ENCODE data around the gene TJP2. TPM values are rescaled to one million over a fixed set of nuclear protein-coding genes. Genes with fewer than 3 reads are reported as not detected.

TJP2 gene
- total RNA-seq, 2 donors from 2014 or later = 207 to 226 TPM

DNA sequence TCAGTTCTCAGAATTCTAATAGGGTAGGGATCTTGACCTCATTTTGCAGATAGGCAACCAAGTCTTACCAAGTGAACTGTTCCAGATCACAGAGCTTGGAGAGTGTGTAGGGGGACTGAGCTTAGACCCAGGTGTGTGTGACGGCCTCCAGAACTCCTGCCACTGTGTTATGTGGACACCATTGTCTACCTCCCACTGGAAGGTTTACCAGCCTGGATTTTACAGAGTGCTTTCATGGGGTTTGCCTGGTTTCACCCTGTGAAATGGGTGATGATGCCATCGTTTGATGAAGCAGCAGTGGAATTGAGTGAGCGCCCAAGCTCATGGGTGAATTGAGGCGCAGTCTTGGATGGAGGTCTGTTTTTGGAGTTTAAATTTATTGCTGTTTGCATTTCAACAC, 23.6 kb downstream of the TJP2 start:
- Histone ChIP-seq H3K27me3 (replicated peaks; ENCODE audit: insufficient read depth) (no peaks in the 10 kb centered on the region), H3K9me3 (no peaks in the 10 kb centered on the region), H3K4me3 (no peak overlapping the region), H3K4me1 (ENCODE audit: control insufficient read depth in 1 of 2, low read depth in 2 of 2) (peaks cover 4 to 7% of the 10 kb centered on the region in 2 donors), H3K36me3 (no peaks in the 10 kb centered on the region), H3K27ac (no peak overlapping the region)
- no peak for DNase-seq (ENCODE audit: low spot score)
- ATAC-seq (ENCODE audit: insufficient number of reproducible peaks, low FRiP score, low read depth) = no peak
- TF ChIP-seq, protein P1, sequence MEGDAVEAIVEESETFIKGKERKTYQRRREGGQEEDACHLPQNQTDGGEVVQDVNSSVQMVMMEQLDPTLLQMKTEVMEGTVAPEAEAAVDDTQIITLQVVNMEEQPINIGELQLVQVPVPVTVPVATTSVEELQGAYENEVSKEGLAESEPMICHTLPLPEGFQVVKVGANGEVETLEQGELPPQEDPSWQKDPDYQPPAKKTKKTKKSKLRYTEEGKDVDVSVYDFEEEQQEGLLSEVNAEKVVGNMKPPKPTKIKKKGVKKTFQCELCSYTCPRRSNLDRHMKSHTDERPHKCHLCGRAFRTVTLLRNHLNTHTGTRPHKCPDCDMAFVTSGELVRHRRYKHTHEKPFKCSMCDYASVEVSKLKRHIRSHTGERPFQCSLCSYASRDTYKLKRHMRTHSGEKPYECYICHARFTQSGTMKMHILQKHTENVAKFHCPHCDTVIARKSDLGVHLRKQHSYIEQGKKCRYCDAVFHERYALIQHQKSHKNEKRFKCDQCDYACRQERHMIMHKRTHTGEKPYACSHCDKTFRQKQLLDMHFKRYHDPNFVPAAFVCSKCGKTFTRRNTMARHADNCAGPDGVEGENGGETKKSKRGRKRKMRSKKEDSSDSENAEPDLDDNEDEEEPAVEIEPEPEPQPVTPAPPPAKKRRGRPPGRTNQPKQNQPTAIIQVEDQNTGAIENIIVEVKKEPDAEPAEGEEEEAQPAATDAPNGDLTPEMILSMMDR (IDR thresholded peaks at IDR 0.05) = no peak

DNA sequence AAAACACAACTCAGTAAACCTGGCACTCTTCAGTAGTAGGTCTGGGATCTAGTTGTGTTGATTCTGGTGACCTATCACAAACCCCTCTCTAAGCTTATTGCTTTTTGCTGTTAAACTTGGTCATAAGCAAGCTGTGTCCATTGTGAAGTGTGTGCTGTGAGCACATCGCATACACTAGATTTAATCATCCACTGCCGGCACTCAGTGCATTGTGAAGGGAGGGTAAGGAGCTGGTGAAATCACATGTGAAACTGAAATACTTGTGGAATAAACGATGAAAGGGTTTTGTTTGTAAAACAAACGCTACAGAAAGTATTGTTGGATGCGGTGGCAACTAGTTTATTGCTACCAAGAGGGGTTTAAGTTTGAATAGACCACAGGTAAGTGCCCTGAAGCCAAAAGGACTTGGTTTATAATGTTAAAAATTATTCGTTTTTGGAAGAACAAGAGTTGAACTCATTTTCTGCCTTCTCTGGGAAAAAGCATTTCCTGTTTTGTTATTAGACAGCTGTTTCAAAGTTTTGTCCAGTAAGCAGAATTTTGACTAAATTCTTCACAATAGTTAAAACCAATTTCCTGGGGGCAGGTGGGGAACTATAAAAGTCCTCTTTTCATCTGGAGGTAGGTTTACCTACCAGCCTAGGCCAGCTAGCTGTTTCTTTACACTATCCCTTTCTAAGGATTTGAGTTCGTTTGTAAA, 24.6 kb downstream of the TJP2 start:
- TF ChIP-seq, protein P1 (IDR thresholded peaks at IDR 0.05) = no peak
- Histone ChIP-seq H3K4me3 (no peak overlapping the region), H3K4me1 (ENCODE audit: control insufficient read depth in 1 of 2, low read depth in 2 of 2) (no peaks in the 10 kb centered on the region), H3K9me3 (no peaks in the 10 kb centered on the region), H3K27me3 (replicated peaks; ENCODE audit: insufficient read depth) (no peaks in the 10 kb centered on the region), H3K27ac (no peak overlapping the region), H3K36me3 (no peaks in the 10 kb centered on the region)
- ATAC-seq (ENCODE audit: insufficient number of reproducible peaks, low FRiP score, low read depth) = no peak
- no peak for DNase-seq (ENCODE audit: low spot score)

DNA sequence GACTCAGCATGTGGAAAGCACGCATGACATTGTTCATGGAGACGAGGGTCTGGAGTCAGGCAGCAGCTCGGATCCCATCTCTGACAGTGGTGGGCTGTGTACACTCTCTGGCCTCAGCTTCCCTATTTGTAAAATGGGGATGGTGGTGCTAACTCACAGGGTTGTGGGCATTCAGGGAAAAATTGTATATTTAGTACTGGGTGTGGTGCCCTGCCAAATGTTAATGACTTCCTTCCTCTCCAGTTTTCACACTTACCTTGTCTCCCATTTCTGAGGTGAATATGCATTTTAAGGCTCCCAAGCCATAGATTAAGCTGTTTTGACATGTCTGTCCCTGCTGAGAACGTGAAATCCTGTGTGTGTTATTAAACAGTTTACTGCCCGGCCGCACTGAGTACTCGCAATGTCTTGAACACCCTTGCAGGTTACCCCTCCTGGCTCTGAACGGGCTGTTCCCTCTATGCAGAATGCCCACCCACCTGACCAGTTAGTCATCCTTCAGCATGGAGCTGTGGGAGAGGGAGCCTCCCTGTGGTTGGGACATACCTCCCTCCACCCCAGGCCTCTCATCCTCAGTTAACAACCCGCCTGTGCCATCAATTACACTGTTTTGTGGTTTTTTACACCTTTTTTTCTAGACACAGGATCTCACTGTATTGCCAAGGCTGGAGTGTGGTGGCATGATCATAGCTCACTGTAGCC, 25.8 kb downstream of the TJP2 start:
- Histone ChIP-seq H3K27me3 (replicated peaks; ENCODE audit: insufficient read depth) (no peaks in the 10 kb centered on the region), H3K9me3 (no peaks in the 10 kb centered on the region), H3K4me3 (no peak overlapping the region), H3K36me3 (no peaks in the 10 kb centered on the region), H3K4me1 (ENCODE audit: control insufficient read depth in 1 of 2, low read depth in 2 of 2) (peaks cover 1 to 8% of the 10 kb centered on the region in 2 donors), H3K27ac (no peak overlapping the region)
- DNase-seq (ENCODE audit: low spot score) (no peak), ATAC-seq (ENCODE audit: insufficient number of reproducible peaks, low FRiP score, low read depth) (no peak)
- TF ChIP-seq, protein P1 (IDR thresholded peaks at IDR 0.05) = no peak

DNA sequence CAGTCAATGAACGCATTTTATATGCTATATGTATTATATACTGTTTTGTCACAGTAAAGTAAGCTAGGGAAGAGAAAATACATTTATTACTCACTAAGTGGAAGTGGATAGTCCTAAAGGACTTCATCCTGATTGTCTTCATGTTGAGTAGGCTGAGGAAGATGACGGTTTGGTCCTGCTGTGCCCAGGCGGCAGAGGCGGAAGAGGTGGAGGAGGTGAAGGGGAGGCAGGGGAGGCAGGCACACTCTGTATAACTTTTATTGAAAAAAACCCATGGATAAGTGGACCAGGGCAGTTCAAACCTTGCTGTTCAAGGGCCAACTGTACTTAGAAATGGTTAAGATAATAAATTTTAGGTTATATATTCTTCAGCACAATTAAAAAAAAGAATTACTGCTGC, 28.5 kb downstream of the TJP2 start:
- H3K4me3 ChIP-seq = no peak overlapping the region
- no peak overlapping the region for H3K27ac ChIP-seq
- peaks cover 5 to 14% of the 10 kb centered on the region in 2 donors for H3K4me1 ChIP-seq (ENCODE audit: control insufficient read depth in 1 of 2, low read depth in 2 of 2)
- no peaks in the 10 kb centered on the region for H3K9me3 ChIP-seq
- no peaks in the 10 kb centered on the region for H3K27me3 ChIP-seq (replicated peaks; ENCODE audit: insufficient read depth)
- H3K36me3 ChIP-seq = no peaks in the 10 kb centered on the region
- no peak for ATAC-seq (ENCODE audit: insufficient number of reproducible peaks, low FRiP score, low read depth)
- TF ChIP-seq, protein P1 (IDR thresholded peaks at IDR 0.05) = no peak
- no peak for DNase-seq (ENCODE audit: low spot score)

DNA sequence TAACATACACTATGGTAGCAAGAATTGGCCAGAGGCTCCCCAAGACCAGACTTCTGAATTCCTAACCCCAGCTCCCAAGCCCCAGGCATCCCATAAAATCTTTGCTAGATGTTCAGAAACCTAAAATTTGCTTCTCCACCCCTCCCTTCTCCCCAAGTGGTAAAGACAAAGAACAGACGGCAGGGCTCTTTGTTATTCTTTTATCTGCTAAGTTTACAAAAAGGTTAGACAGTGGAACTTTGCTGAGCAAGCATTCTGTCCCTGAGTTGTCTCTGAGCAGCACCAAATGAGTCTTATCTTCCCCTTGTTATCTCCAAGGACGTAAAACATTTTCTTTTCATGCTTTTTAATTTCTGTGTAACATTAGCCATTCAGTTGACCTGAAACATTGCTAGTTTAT, 30.2 kb downstream of the TJP2 start:
- TF ChIP-seq, protein P1 (IDR thresholded peaks at IDR 0.05) = no peak
- Histone ChIP-seq H3K4me3 (no peak overlapping the region), H3K36me3 (no peaks in the 10 kb centered on the region), H3K9me3 (no peaks in the 10 kb centered on the region), H3K4me1 (ENCODE audit: control insufficient read depth in 1 of 2, low read depth in 2 of 2) (peaks cover 5 to 14% of the 10 kb centered on the region in 2 donors), H3K27me3 (replicated peaks; ENCODE audit: insufficient read depth) (no peaks in the 10 kb centered on the region), H3K27ac (no peak overlapping the region)
- no peak for ATAC-seq (ENCODE audit: insufficient number of reproducible peaks, low FRiP score, low read depth)
- no peak for DNase-seq (ENCODE audit: low spot score)
